WI38 (cell line): ENCODE data around the gene AP1M2.

Experiments used
- H3K4me3 ChIP-seq: 2 replicates; pipeline ENCODE4 v1.5.1; 2011; ENCODE audit warnings: low read depth, mild to moderate bottlenecking, control low read depth, low read length
- TF ChIP-seq, protein P1 (sequence below): IDR thresholded peaks from 2 replicates; pipeline ENCODE4 v1.5.1; 2012; ENCODE audit warnings: low read depth, mild to moderate bottlenecking, control low read depth, low read length

AP1M2 gene

GRCh38 chr19:10565028-10565566, 22.0 kb downstream of the AP1M2 start:
- peak overlapping the region; percentile 92 for H3K4me3 ChIP-seq
- TF ChIP-seq, protein P1, sequence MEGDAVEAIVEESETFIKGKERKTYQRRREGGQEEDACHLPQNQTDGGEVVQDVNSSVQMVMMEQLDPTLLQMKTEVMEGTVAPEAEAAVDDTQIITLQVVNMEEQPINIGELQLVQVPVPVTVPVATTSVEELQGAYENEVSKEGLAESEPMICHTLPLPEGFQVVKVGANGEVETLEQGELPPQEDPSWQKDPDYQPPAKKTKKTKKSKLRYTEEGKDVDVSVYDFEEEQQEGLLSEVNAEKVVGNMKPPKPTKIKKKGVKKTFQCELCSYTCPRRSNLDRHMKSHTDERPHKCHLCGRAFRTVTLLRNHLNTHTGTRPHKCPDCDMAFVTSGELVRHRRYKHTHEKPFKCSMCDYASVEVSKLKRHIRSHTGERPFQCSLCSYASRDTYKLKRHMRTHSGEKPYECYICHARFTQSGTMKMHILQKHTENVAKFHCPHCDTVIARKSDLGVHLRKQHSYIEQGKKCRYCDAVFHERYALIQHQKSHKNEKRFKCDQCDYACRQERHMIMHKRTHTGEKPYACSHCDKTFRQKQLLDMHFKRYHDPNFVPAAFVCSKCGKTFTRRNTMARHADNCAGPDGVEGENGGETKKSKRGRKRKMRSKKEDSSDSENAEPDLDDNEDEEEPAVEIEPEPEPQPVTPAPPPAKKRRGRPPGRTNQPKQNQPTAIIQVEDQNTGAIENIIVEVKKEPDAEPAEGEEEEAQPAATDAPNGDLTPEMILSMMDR = peak; percentile 8; the same call in 1 of the 2 replicates

- no peak overlapping the region for H3K4me3 ChIP-seq
- TF ChIP-seq, protein P1 = no peak
Measured at GRCh38 chr19:10562609-10563008, 24.5 kb downstream of the AP1M2 start.

DNA sequence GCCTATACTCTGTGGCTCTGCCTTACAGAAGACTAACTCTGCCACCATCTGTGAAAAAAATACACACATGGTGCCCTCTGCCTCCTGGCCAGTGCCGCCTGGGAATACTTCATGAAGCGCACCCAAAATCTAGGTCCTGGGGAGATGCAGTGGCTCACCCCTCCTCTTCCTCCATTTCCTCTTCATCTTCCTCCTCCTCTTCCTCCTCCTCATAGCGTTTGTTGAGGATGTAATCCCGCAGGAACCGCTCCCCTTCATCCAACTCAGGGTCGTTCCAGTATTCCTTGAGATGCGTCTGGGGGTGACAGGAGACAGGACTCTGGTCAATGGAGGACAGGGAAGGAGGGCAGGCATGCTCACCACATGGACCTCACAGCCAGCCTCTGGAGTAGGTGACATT, 27.0 kb downstream of the AP1M2 start:
- TF ChIP-seq, protein P1 = no peak
- H3K4me3 ChIP-seq = no peak overlapping the region

- no peak overlapping the region for H3K4me3 ChIP-seq
- TF ChIP-seq, protein P1 = no peak
Measured at GRCh38 chr19:10557603-10558197, 29.4 kb downstream of the AP1M2 start.

DNA sequence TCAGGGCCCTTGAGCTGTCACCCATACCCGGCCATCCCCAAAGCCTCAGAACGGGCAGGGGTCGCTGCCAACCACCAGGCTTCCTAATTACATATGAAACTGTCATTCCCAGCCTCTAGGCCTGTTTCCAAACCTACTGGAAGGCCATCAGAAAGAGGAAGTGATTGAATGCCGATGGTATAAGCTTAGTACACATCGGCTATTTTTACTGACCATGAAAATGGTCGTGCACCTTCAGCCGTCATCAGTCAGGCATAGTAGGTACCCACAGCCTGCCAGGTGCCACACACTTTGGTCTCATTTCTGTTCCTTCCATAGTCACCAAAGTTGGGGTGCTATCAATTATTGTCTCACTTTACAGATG, 31.5 kb downstream of the AP1M2 start:
- TF ChIP-seq, protein P1 = no peak
- no peak overlapping the region for H3K4me3 ChIP-seq

GRCh38 chr19:10554760-10555609, 32.1 kb downstream of the AP1M2 start:
- TF ChIP-seq, protein P1 = no peak
- H3K4me3 ChIP-seq = no peak overlapping the region

DNA sequence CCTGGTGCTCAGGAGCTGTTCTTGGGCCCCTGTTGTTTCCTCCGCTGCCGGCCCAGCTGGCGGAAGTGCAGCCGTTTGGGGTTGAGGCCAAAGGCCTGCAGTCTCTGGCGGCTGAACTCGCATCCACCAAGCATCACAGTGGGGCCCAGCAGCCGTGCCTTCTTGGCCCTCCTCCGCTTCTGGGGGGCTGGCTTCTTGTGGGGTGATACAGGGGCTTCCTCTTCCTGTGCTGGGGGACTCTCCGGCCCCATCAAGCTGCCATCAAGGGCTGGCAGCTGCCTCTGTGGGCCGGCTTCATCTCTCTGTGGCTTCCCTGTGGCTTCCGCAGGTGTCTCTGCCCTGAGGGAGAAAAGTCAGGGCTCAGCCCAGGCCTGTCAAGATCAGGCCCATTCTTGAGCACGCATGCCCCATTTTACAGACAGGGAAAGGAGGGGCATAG, 33.1 kb downstream of the AP1M2 start:
- H3K4me3 ChIP-seq = no peak overlapping the region
- TF ChIP-seq, protein P1 = no peak
